GM10248 (cell line): ENCODE data around the gene HSD17B11.

ENCODE experiments used
- CTCF ChIA-PET: fragments of 300-600 bp; sonication (Branson Sonifier 250); formaldehyde crosslinking; extraction: SDS; loops from one replicate; lab custom pipeline; 2021; ENCODE audit warnings: antibody characterized with exemption; lab: Yijun Ruan, JAX
- POLR2A ChIA-PET: fragments of 350-650 bp; sonication (Branson Sonifier 250); formaldehyde crosslinking; extraction: SDS; loops from one replicate; lab custom pipeline; 2020; ENCODE audit warnings: antibody characterized with exemption; lab: Yijun Ruan, JAX
- DNase-seq: peaks from one replicate; pipeline ENCODE4 v3.0.0; 2012; ENCODE audit errors: extremely low spot score
- CTCF ChIP-seq: IDR thresholded peaks from 2 replicates; pipeline ENCODE4 v1.5.1; 2012; ENCODE audit warnings: mild to moderate bottlenecking, low read depth; ENCODE audit errors: extremely low read depth, missing control alignments, control extremely low read depth

The HSD17B11 gene

GRCh38 chr4:87363552-87363951, 27.4 kb downstream of the HSD17B11 start:
- ChIA-PET POLR2A (no interaction called here), CTCF (interaction anchor here (0.7 to 2.9 kb wide), 7 partner anchors 10 to 104 kb away, joined by 3 to 15 read pairs (median 3); no protein-coding TSS in a partner anchor)
- no peak for TF ChIP-seq CTCF
- no peak for DNase-seq

- CTCF ChIA-PET: no interaction called here
- POLR2A ChIA-PET: no interaction called here
- no peak for TF ChIP-seq CTCF
- no peak for DNase-seq
Measured at GRCh38 chr4:87360338-87360935, 30.6 kb downstream of the HSD17B11 start.

GRCh38 chr4:87359258-87359657, 31.7 kb downstream of the HSD17B11 start:
- TF ChIP-seq CTCF: no peak
- POLR2A ChIA-PET: no interaction called here
- DNase-seq: no peak
- CTCF ChIA-PET: interaction anchor here (1.2 to 4.2 kb wide), 3 partner anchors 17 to 112 kb away, joined by 3 to 21 read pairs (median 6); no protein-coding TSS in a partner anchor

- ChIA-PET POLR2A (no interaction called here), CTCF (interaction anchor here (0.7 to 4.2 kb wide), 3 partner anchors 109 to 483 kb away, joined by 3 to 21 read pairs (median 3); no protein-coding TSS in a partner anchor)
- TF ChIP-seq CTCF: no peak
- no peak for DNase-seq
Measured at GRCh38 chr4:87356832-87357526, 34.0 kb downstream of the HSD17B11 start.

GRCh38 chr4:87354168-87355102, 36.6 kb downstream of the HSD17B11 start:
- ChIA-PET POLR2A (no interaction called here), CTCF (interaction anchor here (0.8 to 2.5 kb wide), 22 partner anchors 9 to 499 kb away, joined by 3 to 17 read pairs (median 4); no protein-coding TSS in a partner anchor)
- TF ChIP-seq CTCF: no peak
- no peak for DNase-seq

GRCh38 chr4:87353592-87353991, 37.4 kb downstream of the HSD17B11 start:
- DNase-seq: peak; percentile 51
- ChIA-PET CTCF (interaction anchor here (0.8 to 2.5 kb wide), 22 partner anchors 9 to 500 kb away, joined by 3 to 17 read pairs (median 4); no protein-coding TSS in a partner anchor), POLR2A (interaction anchor here (0.6 kb wide), 1 partner anchor 959 kb away, joined by 4 read pairs; no protein-coding TSS in a partner anchor)
- TF ChIP-seq CTCF: peak; percentile 66
